Measurements from ENCODE around the gene PIP5K1C.

Gene PIP5K1C

GRCh38 chr19:3604987-3605343, 95.3 kb downstream of the PIP5K1C start:
- no peak for TF ChIP-seq CTCF (IDR thresholded peaks at IDR 0.05)

DNA sequence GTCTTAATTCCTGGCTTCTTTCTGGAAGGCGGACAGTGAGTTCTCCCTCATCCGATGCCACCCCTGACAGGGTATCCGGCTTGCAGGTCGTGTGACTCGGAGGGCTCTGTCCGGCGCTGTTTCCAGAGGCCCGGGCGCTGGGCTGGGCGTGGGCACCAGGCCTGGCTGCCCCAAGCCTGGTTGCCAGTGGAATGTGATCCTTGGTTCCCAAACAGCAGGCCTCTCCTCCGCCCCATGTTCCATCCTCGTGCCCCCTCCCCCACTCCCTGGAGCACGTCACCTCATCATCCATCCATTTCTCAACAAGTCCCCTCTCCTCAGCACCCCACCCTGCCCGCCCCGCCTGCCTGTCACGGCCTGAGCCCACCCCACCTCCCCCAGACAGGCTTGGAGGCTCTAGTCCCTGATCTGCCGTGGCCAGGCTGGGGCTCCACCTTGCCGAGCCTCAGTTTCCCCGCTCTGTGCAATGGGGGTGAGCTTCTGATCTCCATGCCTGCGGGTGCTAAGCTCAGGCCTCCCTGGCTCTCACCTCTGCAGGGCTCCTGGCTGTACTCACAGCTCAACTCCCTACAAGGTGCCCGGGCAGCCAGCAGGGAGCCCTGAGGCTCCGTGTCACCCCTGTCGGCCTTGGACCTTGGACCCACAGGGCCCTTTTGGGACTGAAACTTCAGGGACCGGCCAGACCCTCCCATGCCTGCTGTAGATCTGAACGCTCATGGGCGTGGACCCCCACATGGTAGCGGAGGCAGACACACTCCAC, 95.9 kb downstream of the PIP5K1C start:
- no peak for TF ChIP-seq CTCF (IDR thresholded peaks at IDR 0.05)

DNA sequence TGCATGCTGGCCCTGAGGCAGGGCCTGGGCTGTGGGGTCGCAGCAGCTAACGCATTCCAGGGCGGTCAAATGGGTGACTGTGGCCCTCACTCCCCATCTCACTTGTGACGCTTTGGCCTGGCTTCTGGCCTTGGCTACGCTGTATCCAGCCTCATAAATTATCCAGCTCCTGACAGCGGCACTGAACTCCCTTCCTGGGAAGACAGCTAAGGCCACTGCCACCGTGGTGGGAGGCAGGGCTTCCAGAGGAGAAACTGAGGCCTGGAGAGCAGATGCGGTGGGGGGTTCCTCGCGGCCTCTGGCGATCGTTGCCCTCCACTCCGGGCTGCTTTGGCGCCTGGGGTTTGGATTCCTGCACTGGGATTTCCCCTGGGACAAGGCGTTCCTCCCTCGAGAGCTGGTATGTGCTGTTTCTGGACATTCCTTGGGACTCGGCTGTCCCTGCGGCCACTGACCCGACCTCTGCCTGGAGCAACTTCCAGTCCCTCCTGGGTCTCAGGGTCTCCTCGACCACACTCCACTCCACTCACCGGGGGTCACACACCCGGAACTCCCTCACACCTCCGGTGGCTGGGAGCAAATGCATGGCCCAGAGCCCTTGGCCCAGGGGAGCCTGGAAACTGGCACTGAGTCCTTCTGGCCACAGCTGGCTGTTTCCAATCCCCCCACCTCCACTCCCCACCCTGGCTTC, 97.0 kb downstream of the PIP5K1C start:
- no peak for TF ChIP-seq CTCF (IDR thresholded peaks at IDR 0.05)

- no peak for TF ChIP-seq CTCF (IDR thresholded peaks at IDR 0.05)
Measured at GRCh38 chr19:3601021-3601420, 99.2 kb downstream of the PIP5K1C start.

- TF ChIP-seq CTCF (IDR thresholded peaks at IDR 0.05), result no peak
Measured at GRCh38 chr19:3599776-3600187, 100.5 kb downstream of the PIP5K1C start.

DNA sequence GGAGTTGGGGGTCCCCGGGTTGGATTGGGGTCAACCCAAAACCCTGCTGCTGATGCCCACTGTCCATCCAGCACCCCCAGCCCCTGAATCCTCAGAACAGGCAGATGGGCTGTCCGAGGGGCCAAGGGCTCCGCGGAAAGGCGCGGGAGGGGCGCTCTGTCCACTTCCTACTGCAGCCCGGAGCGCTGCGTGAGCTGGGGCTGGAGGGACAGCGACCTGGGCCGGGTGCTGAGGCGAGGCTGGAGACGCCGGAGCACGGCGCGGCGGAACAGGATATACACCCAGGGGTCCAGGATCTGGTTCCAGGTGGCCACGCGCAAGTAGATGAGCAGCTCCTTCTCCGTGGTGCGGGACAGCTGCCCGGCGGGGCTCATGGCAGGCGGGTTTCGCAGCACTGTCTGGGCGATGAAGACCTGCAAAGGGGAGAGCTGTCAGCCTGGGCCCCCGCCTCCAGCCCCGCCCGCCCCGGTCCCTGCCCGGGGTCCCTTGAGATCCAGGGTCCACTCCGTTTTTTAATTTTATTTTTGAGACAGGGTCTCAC, 104.7 kb downstream of the PIP5K1C start:
- TF ChIP-seq CTCF (IDR thresholded peaks at IDR 0.05), result no peak

GRCh38 chr19:3593156-3593555, 107.1 kb downstream of the PIP5K1C start:
- no peak for TF ChIP-seq CTCF (IDR thresholded peaks at IDR 0.05)

All from LNCAP (cell line).